HuH-7.5 (cell line): ENCODE measurements around the gene GBE1.

ENCODE experiments used
- DNase-seq: peaks from one replicate; pipeline ENCODE4 v3.0.0; 2011; ENCODE audit warnings: low spot score

The GBE1 gene

DNA sequence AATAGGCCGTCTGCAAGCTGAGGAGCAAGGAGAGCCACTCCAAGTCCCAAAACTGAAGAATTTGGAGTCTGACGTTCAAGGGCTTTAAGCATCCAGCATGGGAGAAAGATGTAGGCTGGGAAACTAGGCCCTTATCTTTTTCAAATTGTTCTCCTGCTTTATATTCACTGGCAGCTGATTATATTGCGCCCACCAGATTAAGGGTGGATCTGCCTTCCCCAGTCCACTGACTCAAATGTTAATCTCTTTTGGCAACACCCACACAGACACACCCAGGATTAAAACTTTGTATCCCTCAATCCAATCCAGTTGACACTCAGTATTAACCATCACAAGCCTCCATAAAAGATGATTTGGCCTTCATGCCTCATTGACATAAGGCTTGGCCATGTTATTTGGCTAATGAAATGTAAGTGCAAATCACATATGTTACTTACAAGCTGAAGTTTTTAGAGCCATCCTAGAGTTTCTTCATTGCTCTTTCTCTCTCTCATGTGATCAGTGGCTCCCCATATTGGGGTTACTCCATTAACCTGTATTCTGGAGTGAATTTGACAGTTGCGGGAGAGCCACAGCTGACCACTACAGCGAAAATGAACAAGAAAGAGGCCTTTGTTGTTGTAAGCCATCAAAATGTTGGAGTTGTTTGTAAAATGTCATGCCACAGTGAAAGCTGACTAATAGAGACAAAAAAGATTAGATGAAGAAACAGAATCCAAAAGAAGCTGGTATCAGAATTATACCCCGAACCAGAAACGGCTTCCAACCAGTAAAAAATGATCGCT lies 61.7 kb downstream of the GBE1 start:
- DNase-seq, result no peak

DNA sequence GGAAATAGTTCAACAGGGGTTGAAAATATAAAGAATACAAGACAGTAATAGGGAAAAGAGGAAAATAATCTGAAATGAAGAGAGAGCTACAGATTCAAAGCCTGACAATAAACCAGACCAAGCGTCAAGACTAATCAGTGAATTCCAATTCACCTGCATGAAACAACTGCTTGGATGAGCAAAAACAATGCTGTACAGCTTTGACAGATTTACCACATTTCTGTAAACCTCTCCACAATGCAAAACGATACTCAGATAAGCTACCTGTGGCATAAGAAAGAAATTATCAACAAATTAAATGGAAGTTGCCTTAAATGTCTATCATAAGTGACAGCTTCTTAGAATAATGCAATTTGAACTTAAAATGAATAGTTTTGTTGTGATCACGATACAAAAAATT lies 65.4 kb downstream of the GBE1 start:
- no peak for DNase-seq

DNA sequence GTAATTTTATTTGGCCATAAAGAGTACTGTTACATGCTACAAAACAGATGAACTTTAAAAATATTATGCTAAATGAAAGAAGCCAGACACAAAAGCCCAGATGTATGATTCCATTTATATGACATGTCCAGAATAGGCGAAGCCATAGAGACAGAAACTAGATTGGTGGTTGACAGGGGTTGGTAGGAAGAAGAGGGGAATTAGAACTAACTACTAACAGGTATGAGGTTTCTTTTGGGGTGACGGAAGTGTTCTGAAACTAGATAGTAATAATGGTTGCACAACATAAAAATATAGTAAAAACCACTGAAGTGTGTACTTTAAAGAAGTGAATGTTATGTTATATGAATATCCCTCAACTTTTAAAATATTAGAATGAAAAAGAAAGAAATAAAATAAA lies 66.1 kb downstream of the GBE1 start:
- no peak for DNase-seq

DNA sequence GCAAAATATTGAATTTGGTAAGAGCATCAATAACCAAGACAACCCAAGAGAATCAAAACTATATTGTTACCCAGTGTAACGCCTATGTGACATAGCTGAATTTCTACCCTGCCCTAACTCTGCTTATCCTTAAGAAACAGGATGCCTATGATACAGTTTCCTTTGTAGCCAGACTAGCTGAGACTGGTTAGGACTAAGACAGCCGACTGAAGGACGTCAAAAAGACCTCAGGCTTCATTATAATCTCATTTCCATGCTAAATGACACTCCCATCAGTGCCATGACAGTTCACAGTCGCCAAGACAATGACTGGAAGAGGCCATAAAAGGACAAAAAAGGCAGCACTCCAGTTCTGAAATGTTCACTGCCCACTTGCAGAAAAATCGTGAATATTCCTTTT lies 66.8 kb downstream of the GBE1 start:
- no peak for DNase-seq

DNA sequence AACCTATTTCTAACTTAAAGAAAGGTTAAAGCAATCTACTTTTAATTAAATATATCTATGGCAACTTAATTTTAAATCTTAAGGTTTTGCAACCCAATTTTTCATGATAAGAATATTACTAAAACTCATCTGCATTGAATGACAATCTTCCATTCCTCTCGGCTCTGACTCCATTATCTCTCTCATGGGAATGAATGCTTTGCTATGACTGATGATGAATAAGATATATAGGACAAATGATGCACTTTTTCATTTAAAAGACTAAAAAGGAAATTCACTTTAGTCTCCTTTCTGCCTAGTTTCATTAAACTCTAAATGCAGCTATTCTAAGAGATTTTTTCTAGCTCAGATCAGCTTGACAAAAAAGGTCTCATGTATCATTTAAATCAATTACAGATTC lies 68.7 kb downstream of the GBE1 start:
- no peak for DNase-seq

DNA sequence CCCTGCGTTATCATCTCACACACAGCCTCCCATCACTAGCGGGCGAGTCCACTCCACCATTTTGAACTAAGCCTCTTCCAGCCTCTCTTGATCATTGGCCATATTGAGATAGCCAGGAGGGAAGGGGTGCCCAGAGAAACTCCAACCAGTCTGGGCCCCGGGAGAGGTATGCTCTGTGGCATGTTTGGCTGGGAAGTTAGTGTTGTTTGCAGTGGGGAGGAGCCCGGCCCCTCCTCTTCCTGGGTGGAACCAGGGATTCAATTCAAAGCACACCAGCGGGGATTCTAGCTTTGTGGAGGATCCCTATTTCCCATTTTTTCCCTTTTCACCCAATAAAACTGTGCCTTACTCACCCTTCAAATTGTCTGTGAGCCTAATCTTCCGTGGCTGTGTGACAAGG lies 71.8 kb downstream of the GBE1 start:
- no peak for DNase-seq

DNA sequence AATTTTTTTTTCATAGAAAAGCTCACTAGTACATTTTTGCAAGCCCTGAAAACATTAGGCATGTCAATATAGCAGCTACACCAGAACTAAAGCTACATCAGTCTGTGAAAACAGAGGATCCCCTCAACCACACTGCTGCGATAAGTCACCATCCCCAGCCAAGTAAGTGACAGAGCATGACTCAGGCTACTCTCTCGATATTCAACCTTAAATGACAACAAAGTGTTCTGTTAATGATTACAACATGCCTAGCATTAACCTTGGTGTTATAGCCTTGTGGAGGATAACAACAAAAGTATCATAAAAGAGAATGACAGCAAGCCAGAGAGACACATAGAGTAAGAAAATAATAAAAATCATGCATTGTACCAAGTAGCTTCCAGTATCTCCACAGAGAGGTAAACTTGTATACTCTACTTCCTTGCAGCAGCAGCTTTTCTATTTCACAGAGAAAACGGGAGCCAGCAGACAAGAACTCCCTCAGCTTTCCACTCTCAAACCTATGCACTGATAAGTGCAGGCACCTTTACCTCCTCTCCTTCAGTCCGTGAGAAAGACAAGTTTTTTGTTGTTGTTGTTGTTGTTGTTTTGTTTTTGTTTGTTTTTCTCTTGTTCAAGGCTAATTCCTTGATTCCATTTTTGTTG lies 76.6 kb downstream of the GBE1 start:
- DNase-seq, result peak; percentile 6

DNA sequence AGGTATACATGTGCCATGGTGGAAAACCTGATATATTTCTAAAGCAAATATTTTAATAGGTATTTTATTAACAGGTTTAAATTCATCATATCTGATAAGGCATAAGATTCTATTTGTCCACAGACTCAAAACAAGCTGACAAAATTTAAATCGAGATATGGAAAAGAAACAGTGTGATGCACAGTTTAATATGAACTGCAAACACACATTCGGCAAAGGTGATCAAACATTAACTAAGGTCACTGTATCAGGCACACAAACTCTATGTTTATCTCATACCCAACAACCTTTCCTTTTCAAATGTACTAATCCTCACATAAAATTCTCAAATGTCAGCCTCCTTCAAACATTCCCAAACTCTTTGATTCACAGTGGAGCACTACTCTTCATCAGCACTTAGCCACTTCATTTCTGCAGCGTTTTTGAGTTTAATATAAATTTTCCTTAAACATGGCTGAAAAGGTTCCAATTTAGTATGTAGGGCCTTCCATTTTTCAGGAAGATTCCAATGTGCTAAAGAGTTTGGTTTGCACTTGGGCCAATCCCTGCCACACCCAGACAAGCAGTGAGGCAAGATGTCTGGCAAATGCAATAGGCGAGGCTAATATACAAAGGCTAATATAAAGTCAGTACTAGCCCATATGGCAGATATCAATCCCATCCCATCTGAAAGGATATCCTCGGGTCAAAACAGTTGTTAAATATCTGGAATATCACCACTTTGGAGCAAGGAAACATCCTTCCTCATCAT lies 84.6 kb downstream of the GBE1 start:
- DNase-seq, result no peak

DNA sequence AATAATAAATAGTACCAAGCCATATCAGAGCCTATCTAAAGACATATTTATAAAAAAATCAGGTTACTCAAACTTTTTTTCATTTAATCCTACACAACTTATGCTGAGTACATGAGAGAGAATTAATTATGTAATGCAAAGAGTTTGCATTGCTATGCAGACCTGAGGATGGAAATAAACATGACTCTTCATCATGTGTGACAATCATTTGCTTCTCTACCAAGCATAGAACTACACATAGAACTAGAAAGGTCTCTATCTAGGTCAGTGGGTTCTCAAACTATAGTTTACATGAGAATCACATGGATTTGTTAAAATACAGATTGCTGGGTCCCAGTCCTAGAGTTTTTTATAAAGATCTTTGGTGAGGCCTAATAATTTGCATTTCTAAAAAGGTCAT lies 86.8 kb downstream of the GBE1 start:
- DNase-seq, result no peak

DNA sequence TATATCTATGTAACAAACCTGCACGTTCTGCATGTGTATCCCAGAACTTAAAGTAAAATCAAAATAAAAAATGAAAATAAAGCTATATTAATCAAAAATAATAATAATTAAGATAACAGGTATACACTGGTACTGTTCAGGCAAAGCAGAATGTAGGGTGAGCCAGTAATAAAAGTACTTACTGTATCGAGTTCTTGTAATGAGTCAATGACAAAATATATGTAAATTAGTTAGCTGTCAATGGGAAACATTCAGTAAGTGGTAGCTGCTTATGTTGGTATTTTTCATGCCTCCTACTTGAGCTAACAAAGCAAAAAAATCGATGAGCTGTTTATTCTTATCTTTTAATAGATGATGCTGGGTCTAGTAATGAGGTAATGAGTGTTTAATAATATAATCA lies 93.2 kb downstream of the GBE1 start:
- DNase-seq, result no peak

DNA sequence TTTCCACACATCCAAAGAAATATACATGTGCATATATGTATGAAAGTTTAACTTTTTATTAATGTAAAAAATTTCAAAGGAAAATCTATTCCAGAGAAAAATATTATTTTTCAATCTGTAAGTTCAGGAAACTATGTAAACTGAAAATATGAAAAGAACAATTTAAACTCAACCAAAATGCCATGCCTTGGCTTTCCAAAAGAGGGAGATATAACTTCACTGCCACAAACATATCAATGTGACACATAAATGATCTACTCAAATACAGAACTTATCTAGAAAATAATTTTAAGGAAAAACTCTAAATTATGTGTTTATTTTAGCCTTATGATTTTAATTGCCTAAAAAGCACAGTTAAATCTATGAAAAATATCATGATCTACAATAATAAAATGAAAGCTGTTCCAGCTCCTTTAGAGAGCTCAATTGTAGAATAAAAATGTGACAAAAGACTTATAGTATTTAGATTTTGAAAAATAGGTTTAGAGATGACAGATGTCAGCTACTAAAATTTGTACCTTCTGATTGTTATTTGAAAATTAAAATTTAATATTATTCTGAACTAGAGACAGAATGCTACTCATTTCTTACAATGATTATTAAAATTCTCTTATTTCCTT lies 94.8 kb downstream of the GBE1 start:
- DNase-seq, result no peak

DNA sequence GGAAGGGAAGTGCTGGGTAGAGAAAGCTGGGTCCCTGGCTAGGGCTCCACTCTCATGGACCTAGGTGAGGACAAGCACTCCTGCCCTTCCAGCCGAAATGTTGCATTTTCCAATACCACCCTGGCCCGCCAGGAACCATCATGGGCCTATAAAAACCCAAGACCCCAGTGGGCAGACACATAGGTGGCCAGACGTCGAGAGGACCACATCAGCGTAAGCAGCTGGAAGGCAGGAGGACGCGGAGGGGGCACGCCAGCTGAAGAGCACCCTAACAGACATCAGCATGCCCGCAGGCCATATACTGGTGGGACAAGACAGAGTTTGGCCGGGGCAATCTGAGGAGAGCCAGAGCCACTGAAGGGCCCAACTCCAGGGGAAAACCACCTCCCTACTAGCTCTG lies 98.3 kb downstream of the GBE1 start:
- DNase-seq, result no peak

DNA sequence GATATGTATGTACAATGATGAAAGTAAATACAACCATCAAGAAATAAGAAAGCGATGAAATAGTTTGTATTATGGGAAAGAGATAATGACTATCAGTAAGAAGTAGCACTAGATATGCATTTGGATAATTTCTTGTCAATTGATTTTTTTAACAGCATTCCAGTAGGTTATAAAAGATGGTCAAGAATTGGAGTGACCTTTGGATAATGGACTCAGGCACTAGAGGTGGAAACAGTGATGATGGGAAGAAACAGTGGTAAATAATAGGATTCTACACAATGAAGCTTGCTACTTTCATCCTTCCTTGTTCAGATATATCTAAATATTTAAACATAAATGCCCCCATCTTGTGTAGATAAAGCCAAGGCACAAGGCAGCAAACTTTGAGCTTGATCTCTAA lies 101.4 kb downstream of the GBE1 start:
- no peak for DNase-seq

DNA sequence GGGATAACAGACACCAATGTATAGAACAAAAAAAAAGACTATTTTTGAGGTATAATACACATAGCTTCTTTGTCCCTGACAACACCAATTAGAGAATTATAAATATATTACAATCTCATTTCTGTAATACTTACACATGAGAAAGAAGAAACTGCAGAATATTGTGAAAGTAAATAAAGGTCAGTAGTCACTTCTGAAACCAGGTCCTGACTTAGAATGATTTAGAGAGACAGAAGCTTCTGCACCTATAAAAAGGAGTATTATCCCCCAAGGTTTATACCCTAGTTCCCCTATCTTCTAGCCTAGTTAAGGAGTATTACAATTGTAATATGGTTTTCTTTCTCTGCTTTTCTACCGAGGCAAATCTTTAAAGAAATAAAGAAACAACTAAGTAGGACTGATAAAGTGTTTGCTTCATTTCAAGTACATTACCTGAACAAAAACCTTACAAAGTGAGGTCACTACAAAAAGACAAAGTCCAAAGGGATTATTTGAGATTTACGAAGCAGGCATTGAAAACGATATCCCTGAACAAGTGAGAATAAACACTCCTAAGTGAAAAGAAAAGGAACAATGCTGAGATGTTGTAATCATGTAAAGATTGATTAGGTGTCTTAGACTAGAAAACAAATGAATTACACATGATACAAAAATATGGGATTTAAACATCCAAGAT lies 103.0 kb downstream of the GBE1 start:
- DNase-seq, result no peak

DNA sequence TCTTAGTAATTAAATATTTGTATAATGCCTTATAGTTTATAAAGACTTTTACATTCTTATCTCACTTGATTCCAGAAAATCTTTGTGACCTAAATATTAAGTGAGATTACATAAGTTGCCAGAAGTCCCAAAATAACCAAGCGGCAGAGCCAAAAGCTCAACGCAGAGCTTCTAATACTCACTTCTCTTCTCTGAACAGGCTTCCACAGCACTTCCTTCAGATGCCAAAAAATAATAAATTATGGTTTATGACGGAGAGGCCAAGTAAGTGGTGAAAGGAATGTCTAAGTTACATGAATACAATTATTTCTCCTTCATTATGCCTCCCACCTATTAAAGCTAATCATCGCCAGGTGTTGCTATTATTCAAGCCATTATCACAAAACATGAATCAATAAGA lies 110.3 kb downstream of the GBE1 start:
- no peak for DNase-seq

DNA sequence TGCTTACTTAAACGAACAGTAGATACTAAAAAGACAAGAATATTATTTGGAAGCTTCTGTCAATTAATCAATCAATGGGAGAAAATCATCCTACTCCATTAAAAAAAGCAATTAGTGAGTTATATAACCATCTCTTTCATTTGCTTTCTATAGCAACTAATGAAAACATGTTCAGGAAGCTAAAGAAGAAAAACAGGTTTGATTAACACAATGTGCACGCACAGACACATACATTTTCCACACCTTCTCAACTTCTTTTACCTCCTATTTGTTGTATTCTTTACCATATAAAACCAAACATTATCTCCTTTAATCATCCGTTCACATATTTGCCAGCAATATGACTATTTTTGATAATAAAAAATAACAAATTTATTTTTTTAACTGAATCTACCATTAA lies 111.3 kb downstream of the GBE1 start:
- DNase-seq, result no peak

DNA sequence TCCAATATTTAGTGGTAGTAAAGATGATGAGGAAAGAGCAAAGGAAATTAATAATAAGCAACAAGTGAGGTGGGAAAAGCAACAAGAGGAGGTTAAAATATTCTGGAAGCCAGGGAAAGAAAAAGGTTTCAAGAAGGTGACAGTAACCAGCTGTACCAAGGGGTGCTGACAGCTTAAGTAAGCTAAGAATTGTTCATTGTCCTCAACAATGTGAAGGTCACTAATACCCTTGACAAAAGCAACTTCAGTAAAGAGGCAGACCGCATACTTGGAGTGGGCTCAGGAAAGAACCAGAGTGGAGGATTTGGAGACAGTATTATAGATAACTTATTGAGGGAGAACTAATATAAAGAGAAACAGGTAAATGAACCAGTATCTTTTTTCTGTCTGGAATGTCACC lies 116.2 kb downstream of the GBE1 start:
- no peak for DNase-seq

DNA sequence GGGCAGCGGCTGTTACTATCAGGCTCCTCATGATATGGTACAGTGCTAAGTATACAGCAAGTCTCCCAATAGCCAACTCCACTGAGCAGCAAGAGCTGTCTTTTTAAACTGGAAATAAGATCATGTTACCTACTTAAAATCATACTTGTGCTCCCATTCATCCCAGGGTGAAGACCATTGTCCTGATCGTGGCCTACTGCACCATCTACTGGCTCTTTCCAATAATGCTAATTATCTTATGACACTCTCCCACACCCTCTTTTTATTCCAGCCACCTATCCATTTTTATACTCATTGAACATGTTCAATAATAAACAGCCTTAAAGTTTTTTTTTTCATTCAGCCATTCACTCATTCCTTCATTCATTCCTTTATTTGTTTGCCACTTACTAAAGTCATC lies 117.7 kb downstream of the GBE1 start:
- no peak for DNase-seq

DNA sequence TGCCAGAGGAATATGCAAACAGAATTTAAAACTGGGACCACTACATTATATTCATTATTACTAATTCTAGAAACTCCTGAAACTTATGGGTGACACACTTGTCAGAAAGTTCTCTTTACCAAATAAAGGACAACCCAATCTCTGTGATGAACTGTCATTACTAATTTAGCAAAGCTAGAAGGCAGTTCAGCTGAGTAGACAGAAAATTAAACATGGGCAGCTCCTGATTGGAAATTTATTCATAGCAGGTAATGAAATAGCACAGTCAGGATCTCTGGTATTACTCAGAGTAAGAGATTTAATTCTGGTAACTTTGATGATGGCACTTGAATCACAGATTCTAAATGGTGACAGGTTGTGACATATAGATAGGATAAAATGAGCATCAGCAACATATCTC lies 123.0 kb downstream of the GBE1 start:
- no peak for DNase-seq

DNA sequence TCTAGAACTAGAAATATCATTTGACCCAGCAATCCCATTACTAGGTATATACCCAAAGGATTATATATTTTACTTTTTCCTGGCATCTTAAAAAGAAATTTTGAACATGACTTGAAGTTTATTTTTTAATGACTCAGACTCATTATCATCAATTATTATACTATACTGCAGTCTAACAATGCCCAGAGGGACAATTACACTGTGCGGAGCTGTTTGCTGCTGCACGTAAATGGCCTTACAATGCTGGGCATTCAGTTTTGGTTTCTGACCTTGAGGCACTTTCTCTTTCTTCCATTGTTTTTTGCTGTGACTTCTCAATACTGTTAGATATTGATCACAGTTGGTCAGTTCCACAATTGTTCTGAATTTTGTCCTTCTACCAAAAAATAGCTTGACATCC lies 128.8 kb downstream of the GBE1 start:
- no peak for DNase-seq

DNA sequence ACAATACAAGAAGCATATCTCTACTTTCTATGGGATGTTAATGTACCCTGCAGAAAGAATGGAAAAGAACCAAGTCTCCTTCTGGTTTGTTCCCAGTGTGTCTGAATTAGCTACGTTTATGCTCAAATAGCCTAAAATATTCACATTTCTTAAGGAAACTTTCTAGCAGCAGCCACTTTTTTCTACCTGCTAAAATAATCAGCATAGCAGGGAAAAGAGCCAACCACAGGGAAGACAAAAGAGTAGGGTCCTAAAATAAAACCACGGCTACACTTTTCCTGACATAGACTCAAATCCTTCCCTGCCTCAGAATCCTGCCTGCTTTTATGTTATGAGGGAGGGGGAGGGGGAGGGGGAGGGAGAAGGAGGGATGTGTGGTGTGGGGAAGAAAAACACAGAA lies 136.7 kb downstream of the GBE1 start:
- DNase-seq, result no peak

DNA sequence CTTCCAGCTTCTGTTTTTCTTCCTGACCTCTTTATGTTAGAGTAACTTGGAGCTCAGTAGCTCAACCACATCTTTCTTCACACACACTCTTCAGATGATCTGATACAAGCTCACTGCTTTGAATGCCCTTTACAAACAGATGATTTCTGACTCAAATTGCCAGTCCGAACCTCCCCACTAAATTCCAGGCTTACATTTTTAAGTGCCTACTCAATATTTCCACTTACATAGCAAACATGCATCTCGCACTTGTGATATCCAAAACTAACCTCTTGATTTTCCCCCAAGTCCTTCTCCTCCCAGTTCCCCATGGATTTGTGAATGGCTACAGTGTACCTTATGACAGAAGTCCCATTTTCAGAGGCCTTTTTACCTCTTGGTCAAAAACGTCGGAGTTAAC lies 139.1 kb downstream of the GBE1 start:
- no peak for DNase-seq
